K562 (cell line): Measurements from ENCODE around the gene WASHC3. TPM values are rescaled to one million over a fixed set of nuclear protein-coding genes. Genes with fewer than 3 reads are reported as not detected.

Experiments
- ATAC-seq: fragments of 200-7000 bp; cut with Tn5 transposase; 3 replicates; pipeline ENCODE4 v1.9.1; 2020; ENCODE audit warnings: moderate library complexity
- BruUV-seq: library from RNA; stranded (reverse); fragments of 400-500 nt; replicated peaks from 2 replicates; lab custom pipeline; 2021; lab: Mats Ljungman, UMichigan
- CTCF ChIA-PET: fragments of 300-600 bp; formaldehyde crosslinking; extraction: SDS; loops from one replicate; lab custom pipeline; 2021; ENCODE audit warnings: low intra/inter-chr PET ratio; lab: Yijun Ruan, JAX
- POLR2A ChIA-PET: fragments of 300-600, 350-650 bp; sonication (Branson Sonifier 250); formaldehyde crosslinking; extraction: SDS; loops from one replicate; lab custom pipeline; 2021; ENCODE audit warnings: antibody characterized with exemption, inconsistent platforms; lab: Yijun Ruan, JAX
- DNase-seq, 4 experiments: peaks; one replicate each; pipeline versions ENCODE4 v3.0.0 to v3.0.0-alpha.2; 2011 to 2018; ENCODE audit warnings: low spot score in 3 of 4, mixed read lengths in 3 of 4; ENCODE audit errors: extremely low read depth in 1 of 4
- FAIRE-seq: peaks from 2 replicates; lab custom pipeline; 2011; peaks lifted over from hg19 to GRCh38; lab: Jason Lieb, UNC
- H2AFZ ChIP-seq: 2 replicates; pipeline ENCODE4 v1.6.0; 2011; ENCODE audit warnings: low read depth, low read length, control low read depth, inconsistent platforms
- H3K27ac ChIP-seq: fragments of 200-600 bp; 3 replicates; pipeline ENCODE4 v1.8.0; 2011; ENCODE audit warnings: low read depth, mild to moderate bottlenecking, control low read depth, inconsistent platforms, low read length, moderate library complexity, mixed read lengths; ENCODE audit errors: extremely low read depth
- H3K27me3 ChIP-seq, 2 experiments: fragments of 300-600 bp in 1 of 2; 2 replicates in 1 of 2; 3 replicates in 1 of 2; pipeline versions ENCODE4 v1.6.0 to v1.8.0; 2011; ENCODE audit warnings: inconsistent platforms in 2 of 2, low read length in 2 of 2, mild to moderate bottlenecking in 1 of 2, mixed read lengths in 1 of 2, moderate library complexity in 1 of 2; ENCODE audit not compliant: control insufficient read depth in 2 of 2, insufficient read depth in 2 of 2
- H3K36me3 ChIP-seq: fragments of 300-600 bp; 3 replicates; pipeline ENCODE4 v1.8.0; 2011; ENCODE audit warnings: mild to moderate bottlenecking, low read length, inconsistent platforms; ENCODE audit not compliant: control insufficient read depth, insufficient read depth
- H3K4me1 ChIP-seq, 2 experiments: fragments of 200-600 bp in 1 of 2; replicated peaks in 1 of 2; 2 replicates in 1 of 2; 3 replicates in 1 of 2; pipeline versions ENCODE4 v1.5.1 to v1.8.0; 2011; ENCODE audit warnings: inconsistent platforms in 2 of 2, low read length in 2 of 2, mild to moderate bottlenecking in 1 of 2, mixed read lengths in 1 of 2, moderate library complexity in 1 of 2; ENCODE audit not compliant: control insufficient read depth in 2 of 2, insufficient read depth in 2 of 2
- H3K4me2 ChIP-seq: 2 replicates; pipeline ENCODE4 v1.6.1; 2011; ENCODE audit warnings: low read length, control low read depth, inconsistent platforms, mixed read lengths; ENCODE audit not compliant: insufficient read depth
- H3K4me3 ChIP-seq: fragments of 200-600 bp; sonication (generic), shearing (Covaris generic); 2 replicates; pipeline ENCODE4 v1.5.1; 2016; ENCODE audit warnings: control low read depth, inconsistent platforms
- H3K79me2 ChIP-seq: fragments of 200-600 bp; 3 replicates; pipeline ENCODE4 v1.8.0; 2011; ENCODE audit warnings: low read length, inconsistent platforms; ENCODE audit not compliant: control insufficient read depth, insufficient read depth
- H3K9ac ChIP-seq, 2 experiments: 2 replicates each; pipeline versions ENCODE4 v1.6.0 to v1.6.1; 2011; ENCODE audit warnings: low read depth in 2 of 2, low read length in 2 of 2, control low read depth in 1 of 2, inconsistent platforms in 1 of 2, mild to moderate bottlenecking in 1 of 2, mixed read lengths in 1 of 2; ENCODE audit not compliant: insufficient read depth in 1 of 2
- H3K9me1 ChIP-seq: one replicate; pipeline ENCODE4 v1.6.0; 2011; ENCODE audit warnings: inconsistent platforms, mild to moderate bottlenecking, low read length, moderate library complexity; ENCODE audit not compliant: control insufficient read depth, insufficient read depth
- H3K9me3 ChIP-seq: replicated peaks from 2 replicates; pipeline ENCODE4 v1.5.1; 2011; ENCODE audit warnings: low read depth, low read length, inconsistent platforms; ENCODE audit not compliant: control insufficient read depth, insufficient read depth
- H4K20me1 ChIP-seq: replicated peaks from 2 replicates; pipeline ENCODE4 v1.6.1; 2011; ENCODE audit warnings: low read length, inconsistent platforms, mixed read lengths; ENCODE audit not compliant: control insufficient read depth, insufficient read depth
- CREB1 ChIP-seq, 2 experiments: sonication (generic) in 1 of 2; formaldehyde crosslinking in 1 of 2; IDR thresholded peaks; 2 replicates each; pipeline versions ENCODE4 v1.6.1 to v1.8.0; 2012 to 2022; ENCODE audit warnings: inconsistent platforms in 1 of 2, mild to moderate bottlenecking in 1 of 2, missing genetic modification reagents in 1 of 2, moderate library complexity in 1 of 2
- FIP1L1 ChIP-seq: fragments of 200-400 bp; formaldehyde crosslinking; IDR thresholded peaks from 2 replicates; pipeline ENCODE4 v1.6.1; 2018; ENCODE audit warnings: mild to moderate bottlenecking, low read depth, low read length; ENCODE audit not compliant: poor library complexity, severe bottlenecking
- NELFE ChIP-seq: IDR thresholded peaks from 2 replicates; pipeline ENCODE4 v1.6.1; 2011; ENCODE audit warnings: mild to moderate bottlenecking; ENCODE audit not compliant: insufficient read depth, insufficient read length
- POLR2G ChIP-seq: fragments of 200-400 bp; formaldehyde crosslinking; IDR thresholded peaks from 2 replicates; pipeline ENCODE4 v1.6.1; 2017; ENCODE audit warnings: low read depth, mild to moderate bottlenecking, antibody characterized with exemption, low read length, moderate library complexity
- POLR2H ChIP-seq: IDR thresholded peaks from 2 replicates; pipeline ENCODE4 v1.6.1; 2016; ENCODE audit warnings: missing genetic modification characterization, low read depth, mild to moderate bottlenecking, control low read depth, missing compliant biosample characterization, moderate library complexity
- POU5F1 ChIP-seq: fragments of 150-350 bp; IDR thresholded peaks from 2 replicates; pipeline ENCODE4 v1.6.1; 2014; ENCODE audit warnings: borderline replicate concordance, low read length, low read depth, mild to moderate bottlenecking; ENCODE audit not compliant: partially characterized antibody
- ZBTB7A ChIP-seq: IDR thresholded peaks from 2 replicates; pipeline ENCODE4 v1.6.1; 2011; ENCODE audit warnings: low read depth, mild to moderate bottlenecking, low read length, moderate library complexity, borderline replicate concordance; ENCODE audit not compliant: control insufficient read depth
- ZFP91 ChIP-seq: sonication (generic); formaldehyde crosslinking; IDR thresholded peaks from 2 replicates; pipeline ENCODE4 v1.8.0; 2022; ENCODE audit warnings: mild to moderate bottlenecking, missing genetic modification reagents
- ZFPM2 ChIP-seq: fragments of 250-450 bp; sonication (Bioruptor Pico); IDR thresholded peaks from 2 replicates; pipeline ENCODE4 v1.5.1; 2022; ENCODE audit warnings: mild to moderate bottlenecking
- ZNF224 ChIP-seq: sonication (generic); formaldehyde crosslinking; IDR thresholded peaks from 2 replicates; pipeline ENCODE4 v1.8.0; 2022; ENCODE audit warnings: mild to moderate bottlenecking, missing genetic modification reagents
- ZNF23 ChIP-seq: fragments of 250-450 bp; sonication (Bioruptor Pico); IDR thresholded peaks from 2 replicates; pipeline ENCODE4 v1.4.0; 2020; ENCODE audit warnings: mild to moderate bottlenecking
- WGBS: fragments of 100-300 bp; shearing (Covaris generic); methylation state at CpG from one replicate; pipeline ENCODE4 v1.1.6; 2016; ENCODE audit warnings: low coverage, mixed read lengths; ENCODE audit not compliant: insufficient coverage; ENCODE audit errors: missing lambda C conversion rate; 5-methylcytosine and 5-hydroxymethylcytosine counted together
- in situ Hi-C: fragments of 300-500 bp; cut with MboI; formaldehyde crosslinking; loops from 4 replicates; pipeline ENCODE4 v1.15.0; 2018; ENCODE audit warnings: inconsistent platforms, mixed read lengths
- intact Hi-C: fragments of 100-400 bp; cut with micrococcal nuclease; formaldehyde crosslinking; loops from 2 replicates; pipeline ENCODE4 v1.14.2; 2022
- polyA plus RNA-seq, 8 experiments: library from polyadenylated mRNA; depleted of rRNA in 4 of 8; stranded (reverse) in 5 of 8; unstranded in 3 of 8; fragments of >200 nt; fragmentation: Nextera tagmentation in 2 of 8; fragmentation: Illumina TruSeq in 1 of 8; extraction: Ambion mirVana in 2 of 8; extraction: Trizol in 1 of 8; gene quantifications; 2 replicates each; pipeline versions ENCODE4 v1.2.1 to v1.2.3, GENCODE V29; 2011 to 2014; ENCODE audit warnings: inconsistent platforms in 1 of 8, missing spikeins in 1 of 8
- total RNA-seq, 7 experiments: library from RNA; depleted of rRNA in 6 of 7; stranded (reverse); fragments of >200 nt in 6 of 7; fragmentation: Illumina TruSeq in 2 of 7; extraction: Trizol in 2 of 7; gene quantifications; 2 replicates each; pipeline versions ENCODE4 v1.2.1 to v1.2.3, GENCODE V29; 2011 to 2021; ENCODE audit warnings: low replicate concordance in 1 of 7

WASHC3 gene
- total and polyA plus RNA-seq, 9 of the 15 experiments (the other 6 are each of a cell fraction or from before 2014, with no cell fraction given), result 14.3 to 74.9 (median 35.1) TPM

GRCh38 chr12:102080842-102081241 lies 19.1 kb upstream of the WASHC3 start:
- H3K27ac ChIP-seq, result no peak overlapping the region
- TF ChIP-seq ZFPM2 (CRISPR knock-in tag) (no peak), POU5F1 (no peak), ZFP91 (CRISPR knock-in tag) (no peak), ZNF224 (CRISPR knock-in tag) (no peak), POLR2G (no peak), ZNF23 (CRISPR knock-in tag) (no peak), ZBTB7A (no peak), POLR2H (tag) (no peak), CREB1 (IDR thresholded peaks at IDR 0.05) (no peak), CREB1 (CRISPR knock-in tag; IDR thresholded peaks at IDR 0.05) (no peak), FIP1L1 (no peak), NELFE (no peak)
- ATAC-seq, result no peak
- FAIRE-seq, result no peak
- in situ Hi-C loops (no loop called here), intact Hi-C loops (no loop called here)
- whole genome bisulfite sequencing, result 93% methylated on average over 4 of the region's 4 CpGs
- H3K9ac ChIP-seq, result no peak overlapping the region
- H3K4me2 ChIP-seq, result no peak overlapping the region
- H3K9me3 ChIP-seq, result no peaks in the 10 kb centered on the region
- H3K9me1 ChIP-seq, result no peaks in the 10 kb centered on the region
- peaks cover 89% of the 10 kb centered on the region for H3K36me3 ChIP-seq
- no peak overlapping the region for H3K4me3 ChIP-seq
- DNase-seq, result no peak
- ChIA-PET CTCF (no interaction called here), POLR2A (no interaction called here)
- no peaks in the 10 kb centered on the region for H3K4me1 ChIP-seq
- no peaks in the 10 kb centered on the region for H3K27me3 ChIP-seq
- H3K79me2 ChIP-seq, result no peaks in the 10 kb centered on the region
- H2AFZ ChIP-seq, result no peak overlapping the region
- H4K20me1 ChIP-seq, result no peaks in the 10 kb centered on the region
- no TSS peak for BruUV-seq
